SK-N-SH treated with all-trans-retinoic acid at 6 μM for 48 hours (cell line): ENCODE results near the gene PRKAR1B.

Experiments used
- ARNTL ChIP-seq: fragments of 450-650 bp; formaldehyde crosslinking; IDR thresholded peaks from 2 replicates; pipeline ENCODE4 v1.5.0; 2020; ENCODE audit warnings: low read depth, mild to moderate bottlenecking, moderate library complexity, borderline replicate concordance
- PATZ1 ChIP-seq: fragments of 250-450 bp; sonication (Bioruptor Pico); IDR thresholded peaks from 2 replicates; pipeline ENCODE4 v1.8.0; 2020; ENCODE audit warnings: mild to moderate bottlenecking, moderate library complexity, borderline replicate concordance
- PPARA ChIP-seq: fragments of 250-450 bp; sonication (Bioruptor Pico); IDR thresholded peaks from 2 replicates; pipeline ENCODE4 v1.5.0; 2020; ENCODE audit warnings: mild to moderate bottlenecking, borderline replicate concordance
- TOX ChIP-seq: fragments of 250-450 bp; sonication (Bioruptor Pico); IDR thresholded peaks from 2 replicates; pipeline ENCODE4 v1.8.0; 2021; ENCODE audit warnings: mild to moderate bottlenecking, moderate library complexity, borderline replicate concordance

GRCh38 chr7:576524-577277 is 150.4 kb downstream of the PRKAR1B start:
- no peak for TF ChIP-seq TOX (CRISPR knock-in tag)
- no peak for TF ChIP-seq PPARA (CRISPR knock-in tag)
- no peak for TF ChIP-seq ARNTL (CRISPR knock-in tag)
- TF ChIP-seq PATZ1 (CRISPR knock-in tag), result no peak
